HEK293 (cell line): ENCODE data around the gene DHRS12.

Source experiments
- CTCF ChIA-PET: fragments of 350-600 bp; formaldehyde crosslinking; extraction: SDS; loops from one replicate; lab custom pipeline; 2021; ENCODE audit warnings: antibody characterized with exemption; lab: Yijun Ruan, JAX
- POLR2A ChIA-PET: fragments of 300-600 bp; formaldehyde crosslinking; extraction: SDS; loops from one replicate; lab custom pipeline; 2020; ENCODE audit warnings: antibody characterized with exemption, inconsistent platforms; lab: Yijun Ruan, JAX
- H3K27ac ChIP-seq: fragments of 200-500 bp; sonication (Bioruptor generic); 2 replicates; pipeline ENCODE4 v1.5.1; 2014; ENCODE audit warnings: low read depth, low read length, control low read depth, inconsistent platforms; ENCODE audit errors: extremely low read depth
- H3K36me3 ChIP-seq, 2 experiments: fragments of 200-500 bp in 1 of 2; sonication (Bioruptor generic) in 1 of 2; 1 replicate in 1 of 2; 2 replicates in 1 of 2; pipeline ENCODE4 v1.5.1; 2014 to 2017; ENCODE audit warnings: inconsistent platforms in 2 of 2, low read length in 2 of 2; ENCODE audit not compliant: control insufficient read depth in 2 of 2, insufficient read depth in 1 of 2
- H3K4me1 ChIP-seq: fragments of 200-500 bp; sonication (Bioruptor generic); 2 replicates; pipeline ENCODE4 v1.5.1; 2014; ENCODE audit warnings: mild to moderate bottlenecking, low read length, inconsistent platforms; ENCODE audit not compliant: control insufficient read depth, insufficient read depth
- H3K4me3 ChIP-seq: 2 replicates; pipeline ENCODE4 v1.5.1; 2011; ENCODE audit warnings: low read depth, mild to moderate bottlenecking, control low read depth, low read length, moderate library complexity
- H3K9me3 ChIP-seq: fragments of 200-500 bp; sonication (Bioruptor generic); 2 replicates; pipeline ENCODE4 v1.5.1; 2014; ENCODE audit warnings: low read depth, low read length, inconsistent platforms; ENCODE audit not compliant: control insufficient read depth, insufficient read depth
- BCL11A ChIP-seq: fragments of 450-650 bp; formaldehyde crosslinking; IDR thresholded peaks from 2 replicates; pipeline ENCODE4 v1.5.1; 2016; ENCODE audit warnings: low read depth, missing biosample characterization, missing genetic modification characterization
- EGR2 ChIP-seq: fragments of 450-650 bp; formaldehyde crosslinking; IDR thresholded peaks from 2 replicates; pipeline ENCODE4 v1.5.1; 2016; ENCODE audit warnings: low read depth, missing biosample characterization, missing genetic modification characterization
- KLF9 ChIP-seq: fragments of 450-650 bp; formaldehyde crosslinking; IDR thresholded peaks from 2 replicates; pipeline ENCODE4 v1.5.1; 2016; ENCODE audit warnings: missing biosample characterization, missing genetic modification characterization, low read depth
- SALL2 ChIP-seq: fragments of 450-650 bp; formaldehyde crosslinking; IDR thresholded peaks from 2 replicates; pipeline ENCODE4 v1.5.0; 2017; ENCODE audit warnings: missing biosample characterization, mild to moderate bottlenecking, missing genetic modification characterization, borderline replicate concordance
- TCF7L2 ChIP-seq: IDR thresholded peaks from 2 replicates; pipeline ENCODE4 v1.6.1; 2011; ENCODE audit warnings: low read depth, mild to moderate bottlenecking, inconsistent platforms, low read length, moderate library complexity, borderline replicate concordance
- ZIC2 ChIP-seq: fragments of 450-650 bp; formaldehyde crosslinking; IDR thresholded peaks from 2 replicates; pipeline ENCODE4 v1.5.1; 2016; ENCODE audit warnings: missing biosample characterization, missing genetic modification characterization
- ZNF121 ChIP-seq: fragments of 450-650 bp; formaldehyde crosslinking; IDR thresholded peaks from 2 replicates; pipeline ENCODE4 v1.5.1; 2016; ENCODE audit warnings: missing biosample characterization, missing genetic modification characterization
- ZNF175 ChIP-seq: fragments of 450-650 bp; formaldehyde crosslinking; IDR thresholded peaks from 2 replicates; pipeline ENCODE4 v1.5.1; 2016; ENCODE audit warnings: missing biosample characterization, missing genetic modification characterization
- ZNF292 ChIP-seq: fragments of 450-650 bp; formaldehyde crosslinking; IDR thresholded peaks from 2 replicates; pipeline ENCODE4 v1.5.1; 2016; ENCODE audit warnings: low read depth, missing biosample characterization, missing genetic modification characterization, borderline replicate concordance
- ZNF350 ChIP-seq: fragments of 450-650 bp; formaldehyde crosslinking; IDR thresholded peaks from 2 replicates; pipeline ENCODE4 v1.5.0; 2017; ENCODE audit warnings: missing biosample characterization, mild to moderate bottlenecking, missing genetic modification characterization
- ZNF391 ChIP-seq: fragments of 450-650 bp; formaldehyde crosslinking; IDR thresholded peaks from 2 replicates; pipeline ENCODE4 v1.5.1; 2016; ENCODE audit warnings: low read depth, missing biosample characterization, missing genetic modification characterization, borderline replicate concordance
- ZNF423 ChIP-seq: fragments of 450-650 bp; formaldehyde crosslinking; IDR thresholded peaks from 2 replicates; pipeline ENCODE4 v1.5.1; 2016; ENCODE audit warnings: missing biosample characterization, missing genetic modification characterization
- ZNF529 ChIP-seq: fragments of 450-650 bp; formaldehyde crosslinking; IDR thresholded peaks from 2 replicates; pipeline ENCODE4 v1.5.1; 2017; ENCODE audit warnings: missing genetic modification characterization, missing biosample characterization; ENCODE audit not compliant: insufficient replicate concordance
- ZNF544 ChIP-seq: fragments of 450-650 bp; formaldehyde crosslinking; IDR thresholded peaks from 2 replicates; pipeline ENCODE4 v1.5.0; 2017; ENCODE audit warnings: missing biosample characterization, missing genetic modification characterization
- ZNF561 ChIP-seq: fragments of 450-650 bp; IDR thresholded peaks from 2 replicates; pipeline ENCODE4 v1.5.1; 2018; ENCODE audit warnings: missing biosample characterization, missing genetic modification characterization, borderline replicate concordance
- ZNF621 ChIP-seq: fragments of 450-650 bp; formaldehyde crosslinking; IDR thresholded peaks from 2 replicates; pipeline ENCODE4 v1.5.1; 2017; ENCODE audit warnings: missing biosample characterization, missing genetic modification characterization
- ZNF660 ChIP-seq: fragments of 450-650 bp; IDR thresholded peaks from 2 replicates; pipeline ENCODE4 v1.5.1; 2018; ENCODE audit warnings: missing biosample characterization, mild to moderate bottlenecking, missing genetic modification characterization
- ZNF664 ChIP-seq: fragments of 450-650 bp; formaldehyde crosslinking; IDR thresholded peaks from 2 replicates; pipeline ENCODE4 v1.5.1; 2016; ENCODE audit warnings: missing biosample characterization, missing genetic modification characterization
- ZSCAN30 ChIP-seq: fragments of 450-650 bp; IDR thresholded peaks from 2 replicates; pipeline ENCODE4 v1.5.1; 2018; ENCODE audit warnings: missing biosample characterization, mild to moderate bottlenecking, missing genetic modification characterization, moderate library complexity
- TF ChIP-seq, protein P1 (sequence below): fragments of 450-650 bp; formaldehyde crosslinking; IDR thresholded peaks from 2 replicates; pipeline ENCODE4 v1.5.1; 2016; ENCODE audit warnings: missing biosample characterization, missing genetic modification characterization
- TF ChIP-seq, protein P2 (sequence below): fragments of 450-650 bp; formaldehyde crosslinking; IDR thresholded peaks from 2 replicates; pipeline ENCODE4 v1.5.1; 2017; ENCODE audit warnings: missing biosample characterization, missing genetic modification characterization
- TF ChIP-seq, protein P3 (sequence below): fragments of 450-650 bp; formaldehyde crosslinking; IDR thresholded peaks from 2 replicates; pipeline ENCODE4 v1.5.1; 2016; ENCODE audit warnings: missing biosample characterization, missing genetic modification characterization, borderline replicate concordance
- TF ChIP-seq, protein P4 (sequence below): fragments of 450-650 bp; formaldehyde crosslinking; IDR thresholded peaks from 2 replicates; pipeline ENCODE4 v1.5.1; 2016; ENCODE audit warnings: missing biosample characterization, missing genetic modification characterization
- TF ChIP-seq, protein P5 (sequence below): fragments of 450-650 bp; formaldehyde crosslinking; IDR thresholded peaks from 2 replicates; pipeline ENCODE4; 2016; ENCODE audit warnings: missing biosample characterization, missing genetic modification characterization

Gene DHRS12

DNA sequence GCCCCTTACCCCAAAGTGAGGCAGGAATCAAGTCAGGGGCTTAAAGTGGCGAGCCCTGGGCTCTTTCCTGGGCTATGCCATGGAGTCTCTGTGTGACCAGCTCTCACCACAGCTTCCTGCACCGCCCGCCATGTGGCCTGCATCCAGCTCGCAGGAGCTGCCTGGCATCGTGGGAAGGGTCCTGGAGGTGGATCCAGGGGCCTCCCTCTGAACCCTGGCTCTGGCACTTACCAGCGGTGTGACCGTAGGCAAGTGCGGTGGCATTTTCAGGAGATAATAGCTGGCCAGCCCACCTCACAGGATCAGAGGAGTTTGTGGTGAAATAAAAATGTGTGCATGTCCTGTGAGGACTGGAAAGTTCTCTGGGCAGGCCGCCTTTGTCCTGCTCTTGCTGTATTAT, 26.0 kb downstream of the DHRS12 start:
- H3K4me3 ChIP-seq: no peak overlapping the region
- ChIA-PET CTCF (interaction anchor here (0.8 kb wide), 1 partner anchor 20 kb away, joined by 4 read pairs; no protein-coding TSS in a partner anchor), POLR2A (no interaction called here)
- TF ChIP-seq EGR2 (tag by site-specific recombination) (0 out of 2 replicates have a peak, but pooled peaks have one; percentile 9), ZNF121 (tag by site-specific recombination) (no peak)
- TF ChIP-seq, protein P1, sequence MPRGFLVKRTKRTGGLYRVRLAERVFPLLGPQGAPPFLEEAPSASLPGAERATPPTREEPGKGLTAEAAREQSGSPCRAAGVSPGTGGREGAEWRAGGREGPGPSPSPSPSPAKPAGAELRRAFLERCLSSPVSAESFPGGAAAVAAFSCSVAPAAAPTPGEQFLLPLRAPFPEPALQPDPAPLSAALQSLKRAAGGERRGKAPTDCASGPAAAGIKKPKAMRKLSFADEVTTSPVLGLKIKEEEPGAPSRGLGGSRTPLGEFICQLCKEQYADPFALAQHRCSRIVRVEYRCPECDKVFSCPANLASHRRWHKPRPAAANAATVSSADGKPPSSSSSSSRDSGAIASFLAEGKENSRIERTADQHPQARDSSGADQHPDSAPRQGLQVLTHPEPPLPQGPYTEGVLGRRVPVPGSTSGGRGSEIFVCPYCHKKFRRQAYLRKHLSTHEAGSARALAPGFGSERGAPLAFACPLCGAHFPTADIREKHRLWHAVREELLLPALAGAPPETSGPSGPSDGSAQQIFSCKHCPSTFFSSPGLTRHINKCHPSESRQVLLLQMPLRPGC (tag by site-specific recombination): no peak
- H3K9me3 ChIP-seq: no peaks in the 10 kb centered on the region
- H3K36me3 ChIP-seq: no peaks in the 10 kb centered on the region
- no peaks in the 10 kb centered on the region for H3K4me1 ChIP-seq
- H3K27ac ChIP-seq: no peak overlapping the region

DNA sequence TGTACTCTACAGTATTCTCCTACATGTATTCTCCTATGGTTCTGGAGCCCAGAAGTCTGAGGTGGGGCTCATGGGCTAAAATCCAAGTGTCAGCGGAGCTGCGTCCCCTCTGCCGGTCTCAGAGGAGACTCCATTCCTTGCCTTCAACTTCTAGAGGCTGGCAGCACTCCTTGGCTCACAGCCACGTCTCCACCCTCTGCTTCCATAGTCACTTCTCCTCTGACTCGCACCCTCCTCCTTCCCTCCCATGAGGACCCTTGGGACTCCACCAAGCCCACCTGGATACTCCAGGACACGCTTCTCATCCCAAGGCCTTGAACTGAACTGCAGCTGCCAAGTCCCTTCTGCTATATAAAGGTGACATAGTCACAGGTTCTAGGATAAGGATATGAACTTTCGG, 27.8 kb downstream of the DHRS12 start:
- POLR2A ChIA-PET: no interaction called here
- CTCF ChIA-PET: no interaction called here

DNA sequence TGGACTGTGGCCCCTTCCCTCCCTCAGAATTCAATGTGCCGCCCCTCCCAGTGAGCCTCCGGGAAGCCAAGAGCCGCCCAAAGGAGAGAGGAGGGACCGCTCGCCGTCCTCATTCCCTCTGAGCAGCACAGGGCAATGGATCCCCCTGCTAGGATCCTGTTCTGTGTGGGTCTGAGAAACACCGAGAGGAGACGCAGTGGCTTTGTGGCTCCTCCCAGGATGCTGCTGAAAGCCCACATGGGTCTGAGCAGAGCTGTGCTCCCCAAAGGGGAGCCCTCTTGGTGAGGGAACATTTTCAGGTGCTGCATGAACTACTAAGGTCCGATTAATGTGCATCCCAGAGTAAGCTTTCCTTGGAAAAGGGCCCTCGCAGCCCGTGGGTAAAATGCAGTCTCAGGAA, 30.4 kb downstream of the DHRS12 start:
- no peak overlapping the region for H3K4me3 ChIP-seq
- no peaks in the 10 kb centered on the region for H3K36me3 ChIP-seq
- no peaks in the 10 kb centered on the region for H3K4me1 ChIP-seq
- no peaks in the 10 kb centered on the region for H3K9me3 ChIP-seq
- CTCF ChIA-PET: no interaction called here
- POLR2A ChIA-PET: no interaction called here
- H3K27ac ChIP-seq: no peak overlapping the region
- TF ChIP-seq ZNF350 (tag by site-specific recombination): no peak
- TF ChIP-seq ZNF544 (tag by site-specific recombination): no peak
- TF ChIP-seq, protein P2, sequence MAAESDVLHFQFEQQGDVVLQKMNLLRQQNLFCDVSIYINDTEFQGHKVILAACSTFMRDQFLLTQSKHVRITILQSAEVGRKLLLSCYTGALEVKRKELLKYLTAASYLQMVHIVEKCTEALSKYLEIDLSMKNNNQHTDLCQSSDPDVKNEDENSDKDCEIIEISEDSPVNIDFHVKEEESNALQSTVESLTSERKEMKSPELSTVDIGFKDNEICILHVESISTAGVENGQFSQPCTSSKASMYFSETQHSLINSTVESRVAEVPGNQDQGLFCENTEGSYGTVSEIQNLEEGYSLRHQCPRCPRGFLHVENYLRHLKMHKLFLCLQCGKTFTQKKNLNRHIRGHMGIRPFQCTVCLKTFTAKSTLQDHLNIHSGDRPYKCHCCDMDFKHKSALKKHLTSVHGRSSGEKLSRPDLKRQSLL (tag by site-specific recombination): no peak
- TF ChIP-seq EGR2 (tag by site-specific recombination): no peak
- TF ChIP-seq ZSCAN30 (tag by site-specific recombination): no peak
- no peak for TF ChIP-seq ZNF664 (tag by site-specific recombination)
- TF ChIP-seq BCL11A: no peak
- TF ChIP-seq, protein P3, sequence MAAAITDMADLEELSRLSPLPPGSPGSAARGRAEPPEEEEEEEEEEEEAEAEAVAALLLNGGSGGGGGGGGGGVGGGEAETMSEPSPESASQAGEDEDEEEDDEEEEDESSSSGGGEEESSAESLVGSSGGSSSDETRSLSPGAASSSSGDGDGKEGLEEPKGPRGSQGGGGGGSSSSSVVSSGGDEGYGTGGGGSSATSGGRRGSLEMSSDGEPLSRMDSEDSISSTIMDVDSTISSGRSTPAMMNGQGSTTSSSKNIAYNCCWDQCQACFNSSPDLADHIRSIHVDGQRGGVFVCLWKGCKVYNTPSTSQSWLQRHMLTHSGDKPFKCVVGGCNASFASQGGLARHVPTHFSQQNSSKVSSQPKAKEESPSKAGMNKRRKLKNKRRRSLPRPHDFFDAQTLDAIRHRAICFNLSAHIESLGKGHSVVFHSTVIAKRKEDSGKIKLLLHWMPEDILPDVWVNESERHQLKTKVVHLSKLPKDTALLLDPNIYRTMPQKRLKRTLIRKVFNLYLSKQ (tag by site-specific recombination): no peak
- TF ChIP-seq, protein P4, sequence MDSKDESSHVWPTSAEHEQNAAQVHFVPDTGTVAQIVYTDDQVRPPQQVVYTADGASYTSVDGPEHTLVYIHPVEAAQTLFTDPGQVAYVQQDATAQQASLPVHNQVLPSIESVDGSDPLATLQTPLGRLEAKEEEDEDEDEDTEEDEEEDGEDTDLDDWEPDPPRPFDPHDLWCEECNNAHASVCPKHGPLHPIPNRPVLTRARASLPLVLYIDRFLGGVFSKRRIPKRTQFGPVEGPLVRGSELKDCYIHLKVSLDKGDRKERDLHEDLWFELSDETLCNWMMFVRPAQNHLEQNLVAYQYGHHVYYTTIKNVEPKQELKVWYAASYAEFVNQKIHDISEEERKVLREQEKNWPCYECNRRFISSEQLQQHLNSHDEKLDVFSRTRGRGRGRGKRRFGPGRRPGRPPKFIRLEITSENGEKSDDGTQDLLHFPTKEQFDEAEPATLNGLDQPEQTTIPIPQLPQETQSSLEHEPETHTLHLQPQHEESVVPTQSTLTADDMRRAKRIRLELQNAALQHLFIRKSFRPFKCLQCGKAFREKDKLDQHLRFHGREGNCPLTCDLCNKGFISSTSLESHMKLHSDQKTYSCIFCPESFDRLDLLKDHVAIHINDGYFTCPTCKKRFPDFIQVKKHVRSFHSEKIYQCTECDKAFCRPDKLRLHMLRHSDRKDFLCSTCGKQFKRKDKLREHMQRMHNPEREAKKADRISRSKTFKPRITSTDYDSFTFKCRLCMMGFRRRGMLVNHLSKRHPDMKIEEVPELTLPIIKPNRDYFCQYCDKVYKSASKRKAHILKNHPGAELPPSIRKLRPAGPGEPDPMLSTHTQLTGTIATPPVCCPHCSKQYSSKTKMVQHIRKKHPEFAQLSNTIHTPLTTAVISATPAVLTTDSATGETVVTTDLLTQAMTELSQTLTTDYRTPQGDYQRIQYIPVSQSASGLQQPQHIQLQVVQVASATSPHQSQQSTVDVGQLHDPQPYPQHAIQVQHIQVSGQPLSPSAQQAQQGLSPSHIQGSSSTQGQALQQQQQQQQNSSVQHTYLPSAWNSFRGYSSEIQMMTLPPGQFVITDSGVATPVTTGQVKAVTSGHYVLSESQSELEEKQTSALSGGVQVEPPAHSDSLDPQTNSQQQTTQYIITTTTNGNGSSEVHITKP: no peak
- no peak for TF ChIP-seq KLF9
- no peak for TF ChIP-seq ZNF175 (tag by site-specific recombination)
- TF ChIP-seq ZNF529 (tag by site-specific recombination): no peak
- no peak for TF ChIP-seq ZIC2 (tag by site-specific recombination)
- TF ChIP-seq ZNF660: no peak
- no peak for TF ChIP-seq ZNF391 (tag by site-specific recombination)
- TF ChIP-seq TCF7L2: no peak
- no peak for TF ChIP-seq ZNF621 (tag by site-specific recombination)

More for the DNA sequence above, 27.8 kb downstream of the DHRS12 start:
- TF ChIP-seq ZNF561 (tag by site-specific recombination) (no peak), SALL2 (tag by site-specific recombination) (no peak), ZNF423 (no peak), ZNF292 (tag by site-specific recombination) (no peak)
- TF ChIP-seq, protein P5, sequence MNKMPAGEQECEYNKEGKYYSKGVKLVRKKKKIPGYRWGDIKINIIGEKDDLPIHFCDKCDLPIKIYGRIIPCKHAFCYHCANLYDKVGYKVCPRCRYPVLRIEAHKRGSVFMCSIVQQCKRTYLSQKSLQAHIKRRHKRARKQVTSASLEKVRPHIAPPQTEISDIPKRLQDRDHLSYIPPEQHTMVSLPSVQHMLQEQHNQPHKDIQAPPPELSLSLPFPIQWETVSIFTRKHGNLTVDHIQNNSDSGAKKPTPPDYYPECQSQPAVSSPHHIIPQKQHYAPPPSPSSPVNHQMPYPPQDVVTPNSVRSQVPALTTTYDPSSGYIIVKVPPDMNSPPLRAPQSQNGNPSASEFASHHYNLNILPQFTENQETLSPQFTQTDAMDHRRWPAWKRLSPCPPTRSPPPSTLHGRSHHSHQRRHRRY (tag by site-specific recombination): no peak
- TF ChIP-seq, all 188 proteins: peak for 0
- Histone ChIP-seq H3K9me3 (no peaks in the 10 kb centered on the region), H3K4me1 (no peaks in the 10 kb centered on the region), H3K36me3 (no peaks in the 10 kb centered on the region), H3K27ac (no peak overlapping the region), H3K4me3 (no peak overlapping the region)
